HepG2 (cell line): ENCODE results near the gene SPG7. TPM values are rescaled to one million over a fixed set of nuclear protein-coding genes. Genes with fewer than 3 reads are reported as not detected.

ENCODE experiments used
- ATAC-seq: fragments of 200-7000 bp; cut with Tn5 transposase; 3 replicates; pipeline ENCODE4 v1.9.1; 2020; ENCODE audit warnings: mild to moderate bottlenecking, moderate library complexity
- BruUV-seq: library from RNA; stranded (reverse); fragments of 400-500 nt; replicated peaks from 2 replicates; lab custom pipeline; 2021; lab: Mats Ljungman, UMichigan
- CTCF ChIA-PET: fragments of 300-600 bp; formaldehyde crosslinking; extraction: SDS; loops from one replicate; lab custom pipeline; 2021; ENCODE audit warnings: low total read pairs, inconsistent platforms, low intra/inter-chr PET ratio; lab: Yijun Ruan, JAX
- POLR2A ChIA-PET: fragments of 350-600 bp; sonication (Branson Sonifier 250); formaldehyde crosslinking; loops from one replicate; lab custom pipeline; 2020; ENCODE audit warnings: antibody characterized with exemption, inconsistent platforms; lab: Yijun Ruan, JAX
- DNase-seq: peaks from one replicate; pipeline ENCODE4 v3.0.0-alpha.2; 2015; ENCODE audit warnings: low spot score
- FAIRE-seq: peaks from 3 replicates; lab custom pipeline; 2011; peaks lifted over from hg19 to GRCh38; lab: Jason Lieb, UNC
- H2AFZ ChIP-seq: one replicate; pipeline ENCODE4 v1.6.1; 2011; ENCODE audit warnings: low read length, inconsistent platforms
- H3K27ac ChIP-seq: fragments of 300-600 bp; 3 replicates; pipeline ENCODE4 v1.8.0; 2011; ENCODE audit warnings: mixed run types, mild to moderate bottlenecking, mixed read lengths, low read length, inconsistent platforms; ENCODE audit not compliant: insufficient read depth; ENCODE audit errors: extremely low read length
- H3K27me3 ChIP-seq, 2 experiments: fragments of 200-600 bp in 1 of 2; 2 replicates in 1 of 2; 3 replicates in 1 of 2; pipeline versions ENCODE4 v1.6.0 to v1.8.0; 2011; ENCODE audit warnings: low read length in 2 of 2, mild to moderate bottlenecking in 2 of 2, moderate library complexity in 2 of 2, inconsistent platforms in 1 of 2; ENCODE audit not compliant: insufficient read depth in 2 of 2, control insufficient read depth in 1 of 2
- H3K36me3 ChIP-seq, 2 experiments: fragments of 200-600 bp in 1 of 2; replicated peaks in 1 of 2; 2 replicates in 1 of 2; 3 replicates in 1 of 2; pipeline versions ENCODE4 v1.5.1 to v1.8.0; 2011; ENCODE audit warnings: low read length in 2 of 2, inconsistent platforms in 1 of 2; ENCODE audit not compliant: insufficient read depth in 2 of 2, control insufficient read depth in 1 of 2
- H3K4me1 ChIP-seq: 2 replicates; pipeline ENCODE4 v1.5.1; 2012; ENCODE audit warnings: low read length, inconsistent platforms; ENCODE audit not compliant: insufficient read depth
- H3K4me2 ChIP-seq: 2 replicates; pipeline ENCODE4 v1.6.0; 2011; ENCODE audit warnings: low read depth, low read length, inconsistent platforms
- H3K4me3 ChIP-seq, 3 experiments: fragments of 200-600 bp in 1 of 3; sonication (generic), shearing (Covaris generic) in 1 of 3; replicated peaks in 1 of 3; 2 replicates each; pipeline ENCODE4 v1.5.1; 2011 to 2016; ENCODE audit warnings: low read length in 3 of 3, inconsistent platforms in 2 of 3, low read depth in 2 of 3, mild to moderate bottlenecking in 2 of 3, control low read depth in 1 of 3, mixed read lengths in 1 of 3; ENCODE audit not compliant: insufficient read depth in 1 of 3
- H3K79me2 ChIP-seq: one replicate; pipeline ENCODE4 v1.6.1; 2011; ENCODE audit warnings: low read length, inconsistent platforms; ENCODE audit not compliant: insufficient read depth
- H3K9ac ChIP-seq: 2 replicates; pipeline ENCODE4 v1.6.0; 2011; ENCODE audit warnings: mild to moderate bottlenecking, low read depth, low read length, inconsistent platforms; ENCODE audit not compliant: insufficient read depth
- H3K9me3 ChIP-seq: 2 replicates; pipeline ENCODE4 v1.5.1; 2012; ENCODE audit warnings: mild to moderate bottlenecking, low read length
- H4K20me1 ChIP-seq: 2 replicates; pipeline ENCODE4 v1.6.0; 2011; ENCODE audit warnings: inconsistent platforms, mild to moderate bottlenecking, low read length, moderate library complexity; ENCODE audit not compliant: insufficient read depth
- RFX1 ChIP-seq: fragments of 450-650 bp; IDR thresholded peaks from 2 replicates; pipeline ENCODE4 v1.6.1; 2017
- ZNF224 ChIP-seq: sonication (generic); formaldehyde crosslinking; IDR thresholded peaks from 2 replicates; pipeline ENCODE4 v1.5.0; 2020; ENCODE audit warnings: mild to moderate bottlenecking, missing genetic modification reagents
- WGBS: methylation state at CpG from one replicate; pipeline ENCODE4 v1.1.6; 2017; ENCODE audit warnings: low lambda C conversion rate; 5-methylcytosine and 5-hydroxymethylcytosine counted together
- in situ Hi-C: cut with HindIII; loops from 2 replicates; pipeline ENCODE4 v1.10.0; 2017; ENCODE audit warnings: low pct_unique_long_range_greater_than_20kb; ENCODE audit not compliant: extremely low pct_ligation_motif_present
- intact Hi-C: fragments of 100-400 bp; cut with micrococcal nuclease; formaldehyde crosslinking; loops from one replicate; pipeline ENCODE4 v1.10.0; 2022; ENCODE audit not compliant: unreplicated experiment
- polyA plus RNA-seq, 8 experiments: library from polyadenylated mRNA; depleted of rRNA in 3 of 8; stranded (reverse) in 7 of 8; unstranded in 1 of 8; fragments of >200 nt; fragmentation: Illumina TruSeq in 4 of 8; extraction: Trizol in 4 of 8; gene quantifications; 2 replicates each; pipeline versions ENCODE4 v1.2.1 to v1.2.3, GENCODE V29; 2011 to 2016; ENCODE audit warnings: low read depth in 4 of 8, missing spikeins in 1 of 8, mixed read lengths in 1 of 8; ENCODE audit not compliant: insufficient read depth in 1 of 8
- total RNA-seq, 5 experiments: library from RNA; depleted of rRNA; stranded (reverse); fragments of >200 nt; fragmentation: Illumina TruSeq; extraction: Trizol; gene quantifications; 2 replicates each; pipeline ENCODE4 v1.2.3, GENCODE V29; 2016; ENCODE audit warnings: low read depth in 1 of 5
- TF ChIP-seq, protein P1 (sequence below): sonication (generic); formaldehyde crosslinking; IDR thresholded peaks from 2 replicates; pipeline ENCODE4 v1.4.0; 2020; ENCODE audit warnings: missing genetic modification reagents

Gene SPG7
- total and polyA plus RNA-seq, 2 of the 13 experiments (the other 11 are each of a cell fraction or from before 2014, with no cell fraction given) = 66.0 to 136 TPM

DNA sequence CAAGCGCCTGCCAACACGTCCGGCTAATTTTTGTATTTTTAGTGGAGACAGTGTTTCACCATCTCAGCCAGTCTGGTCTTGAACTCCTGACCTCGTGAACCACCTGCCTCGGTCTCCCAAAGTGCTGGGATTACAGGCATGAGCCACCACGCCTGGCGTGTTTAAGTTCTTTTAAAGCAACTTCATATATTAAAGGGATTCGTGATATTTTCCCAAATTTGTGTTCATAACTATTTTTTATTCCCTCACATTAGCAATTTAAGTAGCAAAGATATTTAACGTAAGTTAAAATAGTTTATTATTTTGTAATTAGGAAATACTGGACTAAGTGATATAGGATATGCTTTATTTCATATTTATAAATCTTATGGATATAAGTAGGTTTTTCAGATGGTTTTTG lies 4.2 kb downstream of the SPG7 start:
- Histone ChIP-seq H3K4me3 (no peak overlapping the region), H3K4me1 (peaks cover 18% of the 10 kb centered on the region), H3K27me3 (no peaks in the 10 kb centered on the region; a peak in 1 of 5 replicates)
- no TSS peak for BruUV-seq
- no peak for TF ChIP-seq ZNF224 (CRISPR knock-in tag)
- TF ChIP-seq, all 625 proteins: peak for 0
- Histone ChIP-seq H2AFZ (no peak overlapping the region), H4K20me1 (peaks cover 16% of the 10 kb centered on the region), H3K9me3 (no peaks in the 10 kb centered on the region), H3K27ac (no peak overlapping the region), H3K36me3 (peaks cover 23 to 53% of the 10 kb centered on the region in 2 experiments), H3K79me2 (peaks cover 48% of the 10 kb centered on the region), H3K9ac (no peak overlapping the region), H3K4me2 (no peak overlapping the region)
- POLR2A ChIA-PET = interaction anchor here (1.6 kb wide), 1 partner anchor 33 kb away, joined by 3 read pairs; no protein-coding TSS in a partner anchor
- DNase-seq = no peak
- in situ Hi-C loops (no loop called here), intact Hi-C loops (no loop called here)
- ATAC-seq = no peak
- FAIRE-seq = no peak
- 98% methylated on average over 9 of the region's 9 CpGs for WGBS
- CTCF ChIA-PET = no interaction called here

DNA sequence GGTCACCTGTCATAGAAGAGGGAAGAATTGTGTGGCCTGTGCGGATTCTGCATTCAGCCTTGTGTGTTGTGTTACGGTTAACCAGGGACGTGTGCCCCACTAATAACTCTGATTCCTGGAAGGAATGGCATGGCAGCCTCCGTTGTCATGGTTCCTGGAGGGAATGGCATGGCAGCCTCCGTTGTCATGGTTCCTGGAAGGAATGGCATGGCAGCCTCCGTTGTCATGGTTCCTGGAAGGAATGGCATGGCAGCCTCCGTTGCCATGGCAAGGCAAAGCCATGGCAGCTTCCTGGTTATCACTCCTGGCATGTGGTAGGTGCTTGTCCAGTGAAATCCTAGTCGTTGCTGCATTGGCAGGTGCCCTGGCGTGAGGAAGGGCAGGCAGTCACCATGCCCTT lies 8.9 kb downstream of the SPG7 start:
- ATAC-seq = no peak
- H3K4me2 ChIP-seq = no peak overlapping the region
- H2AFZ ChIP-seq = no peak overlapping the region
- intact Hi-C loops = no loop called here
- H3K4me1 ChIP-seq = no peaks in the 10 kb centered on the region
- FAIRE-seq = no peak
- in situ Hi-C loops = no loop called here
- H3K79me2 ChIP-seq = peaks cover 45% of the 10 kb centered on the region
- peak; percentile 30; the same call in 1 of the 2 replicates for TF ChIP-seq RFX1
- TF ChIP-seq, protein P1, sequence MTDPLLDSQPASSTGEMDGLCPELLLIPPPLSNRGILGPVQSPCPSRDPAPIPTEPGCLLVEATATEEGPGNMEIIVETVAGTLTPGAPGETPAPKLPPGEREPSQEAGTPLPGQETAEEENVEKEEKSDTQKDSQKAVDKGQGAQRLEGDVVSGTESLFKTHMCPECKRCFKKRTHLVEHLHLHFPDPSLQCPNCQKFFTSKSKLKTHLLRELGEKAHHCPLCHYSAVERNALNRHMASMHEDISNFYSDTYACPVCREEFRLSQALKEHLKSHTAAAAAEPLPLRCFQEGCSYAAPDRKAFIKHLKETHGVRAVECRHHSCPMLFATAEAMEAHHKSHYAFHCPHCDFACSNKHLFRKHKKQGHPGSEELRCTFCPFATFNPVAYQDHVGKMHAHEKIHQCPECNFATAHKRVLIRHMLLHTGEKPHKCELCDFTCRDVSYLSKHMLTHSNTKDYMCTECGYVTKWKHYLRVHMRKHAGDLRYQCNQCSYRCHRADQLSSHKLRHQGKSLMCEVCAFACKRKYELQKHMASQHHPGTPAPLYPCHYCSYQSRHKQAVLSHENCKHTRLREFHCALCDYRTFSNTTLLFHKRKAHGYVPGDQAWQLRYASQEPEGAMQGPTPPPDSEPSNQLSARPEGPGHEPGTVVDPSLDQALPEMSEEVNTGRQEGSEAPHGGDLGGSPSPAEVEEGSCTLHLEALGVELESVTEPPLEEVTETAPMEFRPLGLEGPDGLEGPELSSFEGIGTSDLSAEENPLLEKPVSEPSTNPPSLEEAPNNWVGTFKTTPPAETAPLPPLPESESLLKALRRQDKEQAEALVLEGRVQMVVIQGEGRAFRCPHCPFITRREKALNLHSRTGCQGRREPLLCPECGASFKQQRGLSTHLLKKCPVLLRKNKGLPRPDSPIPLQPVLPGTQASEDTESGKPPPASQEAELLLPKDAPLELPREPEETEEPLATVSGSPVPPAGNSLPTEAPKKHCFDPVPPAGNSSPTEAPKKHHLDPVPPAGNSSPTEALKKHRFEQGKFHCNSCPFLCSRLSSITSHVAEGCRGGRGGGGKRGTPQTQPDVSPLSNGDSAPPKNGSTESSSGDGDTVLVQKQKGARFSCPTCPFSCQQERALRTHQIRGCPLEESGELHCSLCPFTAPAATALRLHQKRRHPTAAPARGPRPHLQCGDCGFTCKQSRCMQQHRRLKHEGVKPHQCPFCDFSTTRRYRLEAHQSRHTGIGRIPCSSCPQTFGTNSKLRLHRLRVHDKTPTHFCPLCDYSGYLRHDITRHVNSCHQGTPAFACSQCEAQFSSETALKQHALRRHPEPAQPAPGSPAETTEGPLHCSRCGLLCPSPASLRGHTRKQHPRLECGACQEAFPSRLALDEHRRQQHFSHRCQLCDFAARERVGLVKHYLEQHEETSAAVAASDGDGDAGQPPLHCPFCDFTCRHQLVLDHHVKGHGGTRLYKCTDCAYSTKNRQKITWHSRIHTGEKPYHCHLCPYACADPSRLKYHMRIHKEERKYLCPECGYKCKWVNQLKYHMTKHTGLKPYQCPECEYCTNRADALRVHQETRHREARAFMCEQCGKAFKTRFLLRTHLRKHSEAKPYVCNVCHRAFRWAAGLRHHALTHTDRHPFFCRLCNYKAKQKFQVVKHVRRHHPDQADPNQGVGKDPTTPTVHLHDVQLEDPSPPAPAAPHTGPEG (CRISPR knock-in tag) = no peak
- TF ChIP-seq, all 625 proteins: peak for 1
- WGBS = 82% methylated on average over 8 of the region's 9 CpGs
- peaks cover 38 to 78% of the 10 kb centered on the region in 2 experiments for H3K36me3 ChIP-seq
- no peak overlapping the region for H3K9ac ChIP-seq
- H3K27ac ChIP-seq = no peak overlapping the region
- DNase-seq = no peak
- CTCF ChIA-PET = no interaction called here
- no TSS peak for BruUV-seq
- H3K27me3 ChIP-seq = no peaks in the 10 kb centered on the region
- H4K20me1 ChIP-seq = peaks cover 4% of the 10 kb centered on the region
- H3K4me3 ChIP-seq = no peak overlapping the region
- POLR2A ChIA-PET = no interaction called here
- H3K9me3 ChIP-seq = no peaks in the 10 kb centered on the region
